GM21423 (cell line): ENCODE measurements around the gene EPHB6.

Experiments
- ATAC-seq: cut with Tn5 transposase; IDR thresholded peaks from one replicate; pipeline ENCODE4 v1.9.1; 2021; ENCODE audit warnings: mild to moderate bottlenecking, moderate library complexity; ENCODE audit not compliant: unreplicated experiment

The EPHB6 gene, protein sequence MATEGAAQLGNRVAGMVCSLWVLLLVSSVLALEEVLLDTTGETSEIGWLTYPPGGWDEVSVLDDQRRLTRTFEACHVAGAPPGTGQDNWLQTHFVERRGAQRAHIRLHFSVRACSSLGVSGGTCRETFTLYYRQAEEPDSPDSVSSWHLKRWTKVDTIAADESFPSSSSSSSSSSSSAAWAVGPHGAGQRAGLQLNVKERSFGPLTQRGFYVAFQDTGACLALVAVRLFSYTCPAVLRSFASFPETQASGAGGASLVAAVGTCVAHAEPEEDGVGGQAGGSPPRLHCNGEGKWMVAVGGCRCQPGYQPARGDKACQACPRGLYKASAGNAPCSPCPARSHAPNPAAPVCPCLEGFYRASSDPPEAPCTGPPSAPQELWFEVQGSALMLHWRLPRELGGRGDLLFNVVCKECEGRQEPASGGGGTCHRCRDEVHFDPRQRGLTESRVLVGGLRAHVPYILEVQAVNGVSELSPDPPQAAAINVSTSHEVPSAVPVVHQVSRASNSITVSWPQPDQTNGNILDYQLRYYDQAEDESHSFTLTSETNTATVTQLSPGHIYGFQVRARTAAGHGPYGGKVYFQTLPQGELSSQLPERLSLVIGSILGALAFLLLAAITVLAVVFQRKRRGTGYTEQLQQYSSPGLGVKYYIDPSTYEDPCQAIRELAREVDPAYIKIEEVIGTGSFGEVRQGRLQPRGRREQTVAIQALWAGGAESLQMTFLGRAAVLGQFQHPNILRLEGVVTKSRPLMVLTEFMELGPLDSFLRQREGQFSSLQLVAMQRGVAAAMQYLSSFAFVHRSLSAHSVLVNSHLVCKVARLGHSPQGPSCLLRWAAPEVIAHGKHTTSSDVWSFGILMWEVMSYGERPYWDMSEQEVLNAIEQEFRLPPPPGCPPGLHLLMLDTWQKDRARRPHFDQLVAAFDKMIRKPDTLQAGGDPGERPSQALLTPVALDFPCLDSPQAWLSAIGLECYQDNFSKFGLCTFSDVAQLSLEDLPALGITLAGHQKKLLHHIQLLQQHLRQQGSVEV

DNA sequence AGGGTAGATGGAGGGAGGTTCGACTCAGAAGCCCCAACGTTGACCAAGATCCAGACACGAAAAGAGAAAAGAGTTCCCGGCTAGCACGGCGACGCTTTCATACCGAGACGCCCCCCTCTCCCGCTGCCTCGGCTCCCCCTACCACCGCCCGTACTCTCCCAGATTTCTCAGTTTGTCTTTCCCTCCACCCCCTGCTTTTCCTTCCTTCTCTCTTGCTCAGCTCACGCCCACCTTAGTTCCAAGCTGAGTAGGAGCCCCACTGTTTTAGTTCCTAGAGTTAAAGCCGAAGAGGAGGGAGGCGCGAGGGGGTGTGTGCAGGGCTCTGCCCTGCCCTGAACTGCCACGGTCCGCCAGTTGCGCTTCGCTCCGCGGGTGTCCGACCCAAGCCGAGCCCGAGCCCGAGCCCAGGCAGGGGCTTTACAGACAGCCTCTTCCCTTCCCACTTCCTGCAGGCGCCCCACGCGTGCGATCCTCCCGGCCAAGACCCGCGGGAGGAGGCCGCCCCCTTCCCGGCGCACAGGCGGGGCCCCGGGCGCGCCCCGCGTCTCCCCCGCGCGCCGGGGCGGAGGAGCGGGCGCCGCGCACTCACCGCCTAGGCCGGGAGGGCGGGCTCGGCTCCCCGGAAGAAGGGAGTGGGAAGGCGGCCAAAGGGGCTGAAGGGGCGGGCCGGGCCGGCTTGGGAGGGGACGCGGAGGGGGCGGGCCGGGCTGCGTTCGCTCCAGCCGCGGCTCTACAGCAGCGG lies at the start of gene EPHB6:
TSS of gene EPHB6 (plus strand) at position 705 of the 742 bp plus-strand sequence. CDS start 8,152 bp downstream, outside the sequence.
- ATAC-seq = peak; percentile 55

GRCh38 chr7:142805350-142806021 lies 49.4 kb upstream of the EPHB6 start:
- ATAC-seq = no peak

DNA sequence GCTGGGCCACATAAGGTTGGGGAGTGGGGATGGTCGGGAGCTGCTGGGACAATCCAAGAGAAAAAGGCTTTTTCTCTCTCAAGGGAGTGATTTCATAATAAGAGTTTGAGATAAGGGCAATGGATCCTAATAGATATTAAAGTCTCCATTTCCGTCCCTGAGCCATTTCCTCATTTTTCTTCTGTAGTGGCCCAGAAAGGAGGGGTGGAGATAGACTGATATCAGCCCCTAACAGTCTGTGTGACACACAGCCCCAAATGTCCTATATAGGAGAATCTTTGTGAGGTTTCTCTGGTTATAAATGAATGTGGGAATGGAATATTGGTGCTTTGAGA lies 48.9 kb upstream of the EPHB6 start:
- no peak for ATAC-seq

DNA sequence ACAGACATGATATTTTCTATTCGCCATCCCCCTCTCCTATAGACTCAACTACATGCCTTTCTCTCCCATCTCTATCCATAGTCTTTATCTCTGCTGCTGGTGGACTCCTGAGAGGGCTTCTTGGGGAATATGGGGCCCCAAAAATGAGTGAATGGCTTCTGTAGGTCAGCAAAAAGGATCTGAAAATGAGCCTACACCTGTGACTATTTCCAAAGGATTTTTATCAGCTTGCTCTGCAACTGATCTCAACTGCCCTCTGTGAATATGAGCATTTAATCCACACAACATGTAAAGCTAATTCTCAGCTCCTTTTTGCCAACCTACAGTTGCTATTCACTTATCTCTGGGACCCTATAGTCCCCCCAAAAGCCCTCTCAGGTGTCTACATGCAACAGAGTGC lies 47.9 kb upstream of the EPHB6 start:
- no peak for ATAC-seq

DNA sequence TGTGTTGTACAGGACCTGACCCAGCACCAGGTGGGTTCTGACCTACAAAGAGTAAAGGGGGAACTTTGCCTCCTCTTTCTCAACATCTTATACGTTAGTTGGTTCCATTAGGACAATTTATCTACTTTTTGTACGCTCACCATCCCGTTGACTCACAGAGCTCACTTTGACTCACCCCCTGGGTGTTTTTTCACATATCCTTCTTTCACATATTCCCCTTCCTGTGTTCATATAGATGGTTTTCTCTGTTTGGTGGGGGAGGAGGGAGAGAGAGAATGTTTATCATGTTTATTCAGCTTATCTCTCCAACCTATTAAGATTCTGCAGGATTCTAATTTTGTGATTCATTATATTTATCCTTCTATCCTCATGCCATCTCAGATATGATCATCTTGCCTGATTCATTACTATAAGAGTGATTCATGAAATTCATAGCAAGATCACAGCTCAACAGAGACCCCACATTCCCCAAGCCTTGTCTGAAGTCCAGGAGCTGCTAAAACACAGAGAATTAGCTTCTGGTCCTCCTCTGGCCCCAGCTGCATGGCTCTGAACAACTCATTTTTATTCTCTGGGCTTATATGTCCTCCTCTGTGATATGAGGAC lies 46.9 kb upstream of the EPHB6 start:
- ATAC-seq = no peak

DNA sequence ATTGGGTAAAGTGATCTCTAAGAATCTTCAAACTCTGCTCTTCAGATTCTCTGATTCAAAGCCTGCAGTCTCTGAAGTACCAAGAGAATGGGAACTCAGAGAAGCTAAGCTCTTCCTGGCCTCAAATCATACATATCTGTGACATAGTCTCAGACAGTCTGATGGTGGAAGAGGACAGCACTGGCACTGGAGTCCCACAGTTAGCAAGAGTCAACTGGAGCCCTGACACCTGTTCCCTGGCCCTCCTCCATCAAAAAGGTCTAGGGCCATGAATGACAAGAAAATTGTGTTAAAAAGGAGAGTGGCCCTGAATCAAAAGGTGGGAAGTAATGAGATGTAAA lies 46.4 kb upstream of the EPHB6 start:
- peak; percentile 20 for ATAC-seq

- ATAC-seq = peak; percentile 87
These were observed 45.9 kb upstream of the EPHB6 start for GRCh38 chr7:142808802-142809583.

- ATAC-seq = no peak
These were observed 45.2 kb upstream of the EPHB6 start for GRCh38 chr7:142809671-142810070.

DNA sequence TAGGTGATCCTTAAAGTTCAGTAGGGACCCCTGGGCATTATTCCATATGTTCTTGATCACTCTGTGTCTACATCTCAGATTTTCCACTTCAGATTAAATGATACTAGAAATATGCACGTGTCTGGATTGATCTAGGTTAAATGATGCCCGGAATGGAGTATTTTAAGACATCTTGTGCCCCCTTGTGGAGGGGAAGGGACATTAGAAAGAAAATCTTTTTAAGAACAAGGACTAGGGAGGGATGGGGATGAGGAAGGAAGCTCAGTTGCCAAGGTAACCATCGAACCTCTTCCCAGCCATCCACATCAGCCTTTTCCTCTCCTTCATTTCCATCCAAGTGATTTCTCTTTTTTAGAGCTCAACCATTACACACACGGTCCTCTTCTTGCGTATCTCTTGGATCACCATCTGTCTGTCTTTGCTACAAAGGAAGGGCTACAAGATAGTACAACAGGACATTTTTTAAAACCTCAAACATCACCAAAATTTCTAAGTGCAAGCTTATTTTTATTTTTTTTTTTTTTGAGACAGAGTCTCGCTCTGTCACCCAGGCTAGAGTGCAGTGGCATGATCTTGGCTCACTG lies 43.6 kb upstream of the EPHB6 start:
- no peak for ATAC-seq

- no peak for ATAC-seq
These were observed 42.2 kb upstream of the EPHB6 start for GRCh38 chr7:142812437-142813215.

- ATAC-seq = no peak
These were observed 41.6 kb upstream of the EPHB6 start for GRCh38 chr7:142813226-142813625.

DNA sequence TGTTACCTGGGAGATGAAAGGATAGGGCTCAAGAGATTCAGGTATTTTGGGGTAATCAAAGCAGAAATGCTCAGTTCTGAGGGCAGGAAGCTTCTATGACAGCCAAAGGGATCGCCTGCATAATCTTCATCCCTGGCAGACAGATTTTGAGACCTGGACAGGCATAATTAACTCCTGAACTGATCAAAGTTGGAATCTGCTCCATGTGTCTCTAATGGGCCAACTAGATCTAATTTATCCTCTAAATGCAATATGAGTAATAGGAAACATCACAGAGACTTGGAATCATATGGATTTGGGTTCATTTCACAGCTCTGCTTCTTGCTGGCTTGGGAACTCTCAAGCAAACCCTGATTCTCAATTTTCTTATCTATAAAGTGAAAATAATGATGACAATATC lies 41.2 kb upstream of the EPHB6 start:
- no peak for ATAC-seq

DNA sequence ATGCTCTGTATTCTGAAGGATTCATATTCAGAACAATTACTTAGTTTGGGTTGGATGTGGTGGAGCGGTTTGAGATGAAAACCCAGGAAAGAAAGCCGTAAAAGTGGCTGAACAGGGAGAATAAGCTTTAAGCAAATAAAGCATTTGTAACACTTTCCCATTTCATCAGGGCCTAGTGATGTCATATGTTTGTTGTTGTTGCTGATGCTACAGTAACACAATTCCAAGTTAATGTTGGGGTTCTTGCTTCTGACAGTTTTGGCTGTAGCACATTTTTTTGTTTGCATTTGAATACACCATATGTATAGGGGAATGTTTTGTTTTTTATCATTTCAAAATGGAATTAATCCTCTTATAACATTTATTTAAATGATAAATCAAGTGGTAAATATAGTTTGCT lies 40.4 kb upstream of the EPHB6 start:
- no peak for ATAC-seq

- ATAC-seq = no peak
These were observed 39.7 kb upstream of the EPHB6 start for GRCh38 chr7:142815134-142815533.

- no peak for ATAC-seq
These were observed 37.4 kb upstream of the EPHB6 start for GRCh38 chr7:142817506-142817905.

DNA sequence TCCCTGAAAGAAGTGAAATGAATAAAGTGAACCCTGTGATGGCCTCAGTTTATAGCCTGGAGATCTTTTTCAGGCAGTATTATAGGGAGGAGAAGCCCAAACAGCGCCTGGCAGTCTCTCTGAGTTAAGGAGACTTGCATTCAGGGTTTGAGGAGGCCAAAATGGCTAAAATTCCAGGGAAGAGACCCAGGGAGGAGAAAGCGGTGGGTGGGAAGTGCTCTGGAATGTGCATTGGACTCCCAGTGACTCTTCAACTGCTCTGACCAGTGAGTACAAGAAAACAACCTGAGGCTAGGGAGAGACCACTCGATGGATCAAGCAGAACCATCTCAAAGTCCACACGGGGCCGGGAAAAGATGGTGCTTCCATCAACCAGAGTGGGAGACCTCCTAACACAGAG lies 35.3 kb upstream of the EPHB6 start:
- no peak for ATAC-seq

GRCh38 chr7:142822714-142823113 lies 32.2 kb upstream of the EPHB6 start:
- no peak for ATAC-seq

- ATAC-seq = no peak
These were observed 26.9 kb upstream of the EPHB6 start for GRCh38 chr7:142827951-142828500.
